ENCODE data around the gene TRAPPC12. TPM values are rescaled to one million over a fixed set of nuclear protein-coding genes. Genes with fewer than 3 reads are reported as not detected.

TRAPPC12 gene
- total RNA-seq, 1 experiment from 2014 or later = 86.0 TPM

DNA sequence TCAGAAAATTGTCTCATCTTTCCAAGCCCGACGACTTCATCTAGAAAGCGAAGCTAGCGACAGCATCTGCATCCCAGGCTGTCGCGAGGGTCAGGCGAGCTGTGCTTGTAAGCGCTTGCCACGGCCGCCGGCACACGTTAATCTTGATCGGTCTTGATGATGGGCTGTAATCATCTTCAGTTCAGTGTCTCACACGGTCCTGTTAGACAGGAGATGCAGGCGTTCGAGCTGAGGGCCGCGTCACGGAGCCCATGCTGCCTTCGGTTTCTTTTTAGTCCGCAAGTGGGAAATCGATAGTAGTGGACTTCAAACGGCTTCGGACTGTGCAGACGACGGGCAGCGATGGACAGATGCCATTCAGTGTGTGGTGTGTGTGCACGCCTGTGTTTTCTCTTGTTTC lies 96.3 kb downstream of the TRAPPC12 start:
- Histone ChIP-seq H3K4me2 (ENCODE audit: insufficient read depth, insufficient read length, low read length) (no peak overlapping the region), H3K4ac (ENCODE audit: low read depth, low read length) (no peak overlapping the region), H4K91ac (ENCODE audit: insufficient read length, low read depth, low read length) (no peak overlapping the region), H3K9ac (ENCODE audit: extremely low read depth, insufficient read length, low read length) (no peak overlapping the region), H2BK120ac (ENCODE audit: low read depth, low read length, poor library complexity, severe bottlenecking) (no peak overlapping the region), H2AFZ (ENCODE audit: low read length) (no peak overlapping the region), H3K14ac (ENCODE audit: insufficient read depth, low read length) (no peak overlapping the region), H2BK20ac (ENCODE audit: low read depth, low read length, poor library complexity, severe bottlenecking) (no peak overlapping the region), H3K27ac (ENCODE audit: insufficient read length, low read depth, low read length) (no peak overlapping the region), H3K23me2 (ENCODE audit: insufficient read length, low read depth, low read length, poor library complexity, severe bottlenecking) (no peaks in the 10 kb centered on the region), H3K4me1 (ENCODE audit: insufficient read depth, low read length) (no peaks in the 10 kb centered on the region), H4K20me1 (ENCODE audit: control insufficient read depth, insufficient read depth, insufficient read length) (no peaks in the 10 kb centered on the region), H3K23ac (ENCODE audit: insufficient read length, low read depth, low read length) (no peak overlapping the region), H3K79me2 (ENCODE audit: insufficient read depth, low read length) (no peaks in the 10 kb centered on the region), H4K5ac (ENCODE audit: insufficient read length, low read depth, low read length) (no peak overlapping the region), H3K18ac (ENCODE audit: insufficient read length, low read depth, low read length) (no peak overlapping the region), H3K79me1 (ENCODE audit: insufficient read depth, low read depth, low read length, poor library complexity, severe bottlenecking) (no peaks in the 10 kb centered on the region), H2BK15ac (ENCODE audit: low read depth, low read length) (no peak overlapping the region), H2BK5ac (ENCODE audit: insufficient read length, low read length) (no peak overlapping the region), H3K56ac (ENCODE audit: insufficient read length, low read depth, low read length) (no peak overlapping the region), H4K8ac (replicated peaks; ENCODE audit: insufficient read length, low read depth, low read length) (no peak overlapping the region), H2BK12ac (ENCODE audit: insufficient read length, low read depth, low read length) (no peak overlapping the region), H3K27me3 (ENCODE audit: insufficient read depth, low read length) (no peaks in the 10 kb centered on the region), H3K9me3 (ENCODE audit: control insufficient read depth, low read depth, low read length) (no peaks in the 10 kb centered on the region), H3T11ph (ENCODE audit: low read length) (no peak overlapping the region), H2AK5ac (ENCODE audit: insufficient read length, low read length) (no peak overlapping the region)
- no peak for DNase-seq
- WGBS (ENCODE audit: extremely low coverage, insufficient read length, low lambda C conversion rate) = no CpG with 5 or more reads among the region's 28 CpGs
- Mint-ChIP-seq H3K4me3 (no peak overlapping the region), H3K27ac (no peak overlapping the region), H3K36me3 (ENCODE audit: insufficient read depth in 1 of 3, low read depth in 3 of 3) (peaks cover 3 to 38% (median 22%) of the 10 kb centered on the region in 3 experiments; a peak in 6 of 7 replicates), H3K4me1 (peaks cover 9 to 13% of the 10 kb centered on the region in 2 experiments), H3K9me3 (no peaks in the 10 kb centered on the region), H3K27me3 (ENCODE audit: low read depth) (no peaks in the 10 kb centered on the region)
- TF ChIP-seq, protein P1, sequence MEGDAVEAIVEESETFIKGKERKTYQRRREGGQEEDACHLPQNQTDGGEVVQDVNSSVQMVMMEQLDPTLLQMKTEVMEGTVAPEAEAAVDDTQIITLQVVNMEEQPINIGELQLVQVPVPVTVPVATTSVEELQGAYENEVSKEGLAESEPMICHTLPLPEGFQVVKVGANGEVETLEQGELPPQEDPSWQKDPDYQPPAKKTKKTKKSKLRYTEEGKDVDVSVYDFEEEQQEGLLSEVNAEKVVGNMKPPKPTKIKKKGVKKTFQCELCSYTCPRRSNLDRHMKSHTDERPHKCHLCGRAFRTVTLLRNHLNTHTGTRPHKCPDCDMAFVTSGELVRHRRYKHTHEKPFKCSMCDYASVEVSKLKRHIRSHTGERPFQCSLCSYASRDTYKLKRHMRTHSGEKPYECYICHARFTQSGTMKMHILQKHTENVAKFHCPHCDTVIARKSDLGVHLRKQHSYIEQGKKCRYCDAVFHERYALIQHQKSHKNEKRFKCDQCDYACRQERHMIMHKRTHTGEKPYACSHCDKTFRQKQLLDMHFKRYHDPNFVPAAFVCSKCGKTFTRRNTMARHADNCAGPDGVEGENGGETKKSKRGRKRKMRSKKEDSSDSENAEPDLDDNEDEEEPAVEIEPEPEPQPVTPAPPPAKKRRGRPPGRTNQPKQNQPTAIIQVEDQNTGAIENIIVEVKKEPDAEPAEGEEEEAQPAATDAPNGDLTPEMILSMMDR (conservative IDR thresholded peaks at IDR 0.05) = no peak

All from H9 (cell line).